Adipose tissue (tissue), 3 donors: ENCODE results near the gene YAP1. TPM values are rescaled to one million over a fixed set of nuclear protein-coding genes. Genes with fewer than 3 reads are reported as not detected.

Experiments used
- H3K27ac ChIP-seq: one replicate; pipeline ENCODE4 v1.5.1; 2013; ENCODE audit warnings: low read depth, low read length
- WGBS, 3 donors: extraction: QIAGEN DNeasy Blood & Tissue Kit; methylation state at CpG; one replicate each; pipeline ENCODE4 v1.1.7; 2013; 5-methylcytosine and 5-hydroxymethylcytosine counted together
- polyA plus RNA-seq, 3 donors: library from polyadenylated mRNA; stranded (reverse); fragments of 200-250 nt; gene quantifications; one replicate each; pipeline ENCODE4 v1.2.3, GENCODE V29; 2013
- donor health status: healthy with polysubstance abuse.
- donor health status: Bipolar disorder and iron deficiency.
- donor health status: healthy.

YAP1 gene
- polyA plus RNA-seq, 3 donors = 10.8 to 53.1 (median 36.2) TPM

DNA sequence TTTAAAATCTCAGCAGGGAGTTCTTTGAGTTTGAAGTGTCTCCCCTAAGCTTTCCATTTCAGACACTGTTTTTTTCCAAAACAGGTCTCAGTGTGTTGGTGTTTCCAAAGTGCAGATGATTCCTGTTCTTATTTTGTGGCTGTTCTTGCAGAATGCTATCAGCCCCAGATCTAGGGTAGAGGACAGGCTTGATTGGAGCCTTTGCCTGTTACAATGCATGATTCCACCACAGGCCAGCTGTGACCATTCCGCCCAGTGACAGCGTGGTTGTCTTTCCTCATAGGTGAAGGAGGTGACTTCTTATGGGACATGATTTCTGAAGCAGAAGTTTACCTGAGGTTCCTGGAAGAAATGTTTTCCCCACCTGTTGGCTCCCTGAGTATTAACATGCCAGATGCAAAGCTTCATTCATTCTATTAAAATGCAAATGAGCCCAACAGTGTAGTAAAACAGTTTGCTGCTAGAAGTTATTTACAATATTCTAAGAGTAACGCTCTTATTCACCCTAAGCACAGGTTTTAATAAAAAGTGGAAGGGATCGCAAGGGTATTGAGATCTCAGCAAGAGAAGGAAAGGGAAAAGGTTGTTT, 170.1 kb downstream of the YAP1 start:
- 71 to 91% (median 81%) methylated on average over 4 of the region's 4 CpGs for WGBS, 3 donors
- no peak overlapping the region for H3K27ac ChIP-seq

Other genes starting within 250 kb of the YAP1 start
- gene CEP126, start 195.4 kb upstream of the YAP1 start, polyA plus RNA-seq = 1 to 10 TPM in 2 of 3 donors, under 1 TPM in 1; 0.70 to 6.7 (median 2.5) TPM
- gene ANGPTL5, start 193.9 kb upstream of the YAP1 start, polyA plus RNA-seq = 1 to 10 TPM in 1 of 3 donors, under 1 TPM in 1, not detected in 1; 0.73 to 2.1 TPM
- 1 to 10 TPM in 2 of 3 donors, under 1 TPM in 1; 0.78 to 3.7 (median 2.5) TPM for gene CFAP300, start 63.0 kb upstream of the YAP1 start, polyA plus RNA-seq
- gene BIRC3, start 207.0 kb downstream of the YAP1 start, polyA plus RNA-seq = 1 to 10 TPM; 3.6 to 9.7 (median 4.3) TPM
- 10 to 100 TPM; 18.3 to 36.0 (median 18.6) TPM for gene BIRC2, start 236.8 kb downstream of the YAP1 start, polyA plus RNA-seq